Uterus (tissue), 2 donors: Measurements from ENCODE around the gene ESPNL.

Experiments
- CTCF ChIP-seq, 4 experiments: fragments of 200-600 bp in 2 of 4; fragments of 450-650 bp in 2 of 4; sonication (generic) in 2 of 4; IDR thresholded peaks; one replicate each; pipeline ENCODE4 v1.5.1; 2016 to 2019; ENCODE audit warnings: antibody characterized with exemption in 4 of 4, mild to moderate bottlenecking in 2 of 4, moderate library complexity in 1 of 4
- POLR2A ChIP-seq, 2 donors: fragments of 450-650 bp; IDR thresholded peaks; one replicate each; pipeline ENCODE4 v1.6.1; 2016; ENCODE audit warnings: antibody characterized with exemption in 2 of 2, mild to moderate bottlenecking in 1 of 2, moderate library complexity in 1 of 2

GRCh38 chr2:238157506-238158017, 57.4 kb downstream of the ESPNL start:
- TF ChIP-seq CTCF (IDR thresholded peaks at IDR 0.05) (no peak), POLR2A (IDR thresholded peaks at IDR 0.05) (no peak)
